GM13977 (cell line): ENCODE results near the gene IRF2.

Experiments used
- DNase-seq: peaks from one replicate; pipeline ENCODE4 v3.0.0; 2012; ENCODE audit warnings: low spot score
- in situ Hi-C: fragments of 300-500 bp; cut with MboI; formaldehyde crosslinking; loops from one replicate; pipeline ENCODE4 v1.12.0; 2022; ENCODE audit warnings: low sequenced_read_pairs, low pct_unique_long_range_greater_than_20kb, mixed read lengths, inconsistent platforms; ENCODE audit not compliant: unreplicated experiment
- TF ChIP-seq, protein P1 (sequence below): IDR thresholded peaks from 2 replicates; pipeline ENCODE4 v1.5.1; 2012; ENCODE audit warnings: mild to moderate bottlenecking, control low read depth; ENCODE audit not compliant: insufficient read depth; ENCODE audit errors: extremely low read depth, missing control alignments

The IRF2 gene

DNA sequence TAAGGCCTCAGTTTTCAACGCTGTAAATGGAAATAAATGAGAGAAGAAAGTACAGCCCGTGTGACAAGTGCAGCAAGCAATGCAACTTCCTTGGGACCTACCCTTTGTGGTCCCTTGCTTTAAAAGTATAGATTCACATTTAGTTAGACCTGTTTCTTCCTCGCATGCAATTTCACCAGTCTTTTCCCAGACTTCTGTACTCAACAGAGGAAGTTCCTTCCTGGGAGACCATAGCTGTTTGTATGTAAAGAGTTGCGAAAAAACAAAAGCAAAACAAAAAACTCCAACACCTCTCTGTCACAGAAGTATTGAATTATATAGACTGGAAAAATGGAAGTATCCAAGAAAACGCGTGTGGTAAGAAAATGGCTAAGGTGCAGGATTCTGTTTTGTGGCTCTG is 1.1 kb upstream of the IRF2 start:
- in situ Hi-C loops = loop anchor here (10.0 kb wide), 1 partner anchor 59 kb away; no protein-coding TSS in a partner anchor
- TF ChIP-seq, protein P1, sequence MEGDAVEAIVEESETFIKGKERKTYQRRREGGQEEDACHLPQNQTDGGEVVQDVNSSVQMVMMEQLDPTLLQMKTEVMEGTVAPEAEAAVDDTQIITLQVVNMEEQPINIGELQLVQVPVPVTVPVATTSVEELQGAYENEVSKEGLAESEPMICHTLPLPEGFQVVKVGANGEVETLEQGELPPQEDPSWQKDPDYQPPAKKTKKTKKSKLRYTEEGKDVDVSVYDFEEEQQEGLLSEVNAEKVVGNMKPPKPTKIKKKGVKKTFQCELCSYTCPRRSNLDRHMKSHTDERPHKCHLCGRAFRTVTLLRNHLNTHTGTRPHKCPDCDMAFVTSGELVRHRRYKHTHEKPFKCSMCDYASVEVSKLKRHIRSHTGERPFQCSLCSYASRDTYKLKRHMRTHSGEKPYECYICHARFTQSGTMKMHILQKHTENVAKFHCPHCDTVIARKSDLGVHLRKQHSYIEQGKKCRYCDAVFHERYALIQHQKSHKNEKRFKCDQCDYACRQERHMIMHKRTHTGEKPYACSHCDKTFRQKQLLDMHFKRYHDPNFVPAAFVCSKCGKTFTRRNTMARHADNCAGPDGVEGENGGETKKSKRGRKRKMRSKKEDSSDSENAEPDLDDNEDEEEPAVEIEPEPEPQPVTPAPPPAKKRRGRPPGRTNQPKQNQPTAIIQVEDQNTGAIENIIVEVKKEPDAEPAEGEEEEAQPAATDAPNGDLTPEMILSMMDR = no peak

DNA sequence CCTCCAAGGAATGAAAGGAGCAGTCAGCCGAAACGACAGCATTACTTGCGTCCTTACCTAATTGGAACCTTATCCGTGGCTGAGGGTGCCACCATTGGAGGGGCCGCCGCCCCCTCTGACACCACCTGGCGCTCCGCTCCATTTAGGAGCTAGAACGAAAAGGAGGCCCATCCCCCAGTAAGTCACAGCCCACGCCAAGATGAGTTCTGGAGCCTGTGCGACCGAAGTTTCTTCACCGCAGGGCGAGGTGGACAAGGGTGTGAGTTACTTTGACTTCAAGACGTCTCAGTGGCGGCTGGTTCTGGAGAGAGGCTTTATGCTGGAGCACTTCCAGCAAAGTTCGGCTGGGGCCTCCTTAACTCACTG is 729 bp upstream of the IRF2 start:
- in situ Hi-C loops = loop anchor here (10.0 kb wide), 1 partner anchor 60 kb away; no protein-coding TSS in a partner anchor
- TF ChIP-seq, protein P1 = no peak
- peak; percentile 46 for DNase-seq

More for the DNA sequence above, 1.1 kb upstream of the IRF2 start:
- DNase-seq = no peak

DNA sequence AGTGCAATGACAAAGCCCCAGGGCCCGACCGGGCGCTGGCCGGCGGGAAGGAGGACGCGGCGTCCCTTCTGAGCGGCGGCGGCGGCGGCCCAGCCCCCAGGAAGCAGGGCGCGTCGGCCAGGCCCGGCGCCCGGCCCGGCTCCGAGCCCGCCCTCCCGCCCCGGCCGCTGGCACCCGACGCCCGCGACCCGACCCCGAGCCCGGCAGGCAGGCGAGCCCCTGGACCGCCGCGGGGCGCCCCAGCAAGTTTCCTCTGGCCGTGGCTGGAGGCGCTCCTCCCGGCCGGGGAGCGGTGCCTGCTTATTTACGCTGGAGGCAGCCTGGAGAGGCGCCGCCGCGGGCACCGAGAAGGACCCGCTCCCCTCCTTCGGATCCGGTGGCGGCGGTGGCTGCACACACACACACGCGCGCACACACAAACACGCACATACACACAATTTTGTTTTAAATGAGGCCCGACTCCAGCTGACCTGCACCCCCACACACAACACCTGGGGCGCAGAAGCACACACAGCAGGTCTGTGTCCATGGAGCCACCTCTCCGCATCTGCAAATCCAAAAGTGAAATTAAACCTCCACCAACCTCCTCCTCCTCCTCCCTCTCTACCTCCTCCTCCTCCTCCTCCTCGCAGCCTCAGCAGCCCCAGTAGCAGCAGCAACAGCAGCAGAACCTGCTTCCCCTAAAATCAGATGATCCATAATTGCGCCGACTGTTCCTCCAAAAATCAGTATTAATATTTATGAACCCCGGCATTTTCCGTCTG is 669 bp downstream of the IRF2 start:
- TF ChIP-seq, protein P1 = no peak
- DNase-seq = peak; percentile 69
- in situ Hi-C loops = loop anchor here (10.0 kb wide), 1 partner anchor 61 kb away; no protein-coding TSS in a partner anchor

DNA sequence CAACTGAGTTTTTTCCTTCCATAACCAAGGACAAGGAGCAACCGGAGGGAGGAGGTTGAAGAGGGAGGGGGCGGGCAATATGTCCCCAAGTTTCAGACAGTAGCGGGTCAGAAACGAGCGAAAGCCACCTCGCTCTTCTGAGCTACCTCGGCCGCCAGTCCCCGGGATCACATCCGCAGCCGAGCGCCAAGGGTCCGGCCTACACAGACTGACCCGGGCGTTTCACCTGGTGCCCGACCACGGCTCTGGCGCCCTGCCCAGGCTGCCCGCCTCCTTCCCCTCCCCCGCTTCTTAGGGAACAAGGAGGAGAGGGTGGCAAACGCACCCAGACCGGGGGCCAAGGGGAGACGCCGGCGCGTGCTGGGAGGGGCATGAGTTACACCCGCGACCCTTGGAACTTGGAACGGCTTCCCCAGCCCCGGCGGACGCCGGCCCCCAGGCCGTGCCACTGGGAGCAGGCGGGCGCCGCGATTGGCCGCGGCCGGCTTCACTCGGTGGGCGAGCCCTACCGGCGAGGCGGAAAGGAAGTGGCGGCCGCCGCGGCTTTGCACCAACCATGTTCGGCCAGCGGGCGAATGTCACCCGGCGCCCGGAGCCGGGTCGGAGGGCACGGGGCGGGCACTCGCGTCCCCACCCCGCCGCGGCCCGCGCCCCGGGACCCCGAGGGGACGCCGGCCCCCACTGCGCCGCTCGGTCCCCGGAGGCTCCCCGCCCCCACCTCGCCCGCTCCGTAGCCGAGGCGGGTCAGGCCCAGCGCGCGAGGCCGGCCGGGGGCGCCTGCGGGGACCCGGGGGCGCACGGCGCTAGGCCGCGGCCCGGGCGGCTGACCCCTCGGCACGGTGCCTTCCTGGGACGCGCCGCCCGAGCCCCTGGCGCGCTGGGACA is 1.5 kb downstream of the IRF2 start:
- TF ChIP-seq, protein P1 = no peak
- peak; percentile 73 for DNase-seq
- in situ Hi-C loops = loop anchor here (10.0 kb wide), 1 partner anchor 62 kb away; no protein-coding TSS in a partner anchor

DNA sequence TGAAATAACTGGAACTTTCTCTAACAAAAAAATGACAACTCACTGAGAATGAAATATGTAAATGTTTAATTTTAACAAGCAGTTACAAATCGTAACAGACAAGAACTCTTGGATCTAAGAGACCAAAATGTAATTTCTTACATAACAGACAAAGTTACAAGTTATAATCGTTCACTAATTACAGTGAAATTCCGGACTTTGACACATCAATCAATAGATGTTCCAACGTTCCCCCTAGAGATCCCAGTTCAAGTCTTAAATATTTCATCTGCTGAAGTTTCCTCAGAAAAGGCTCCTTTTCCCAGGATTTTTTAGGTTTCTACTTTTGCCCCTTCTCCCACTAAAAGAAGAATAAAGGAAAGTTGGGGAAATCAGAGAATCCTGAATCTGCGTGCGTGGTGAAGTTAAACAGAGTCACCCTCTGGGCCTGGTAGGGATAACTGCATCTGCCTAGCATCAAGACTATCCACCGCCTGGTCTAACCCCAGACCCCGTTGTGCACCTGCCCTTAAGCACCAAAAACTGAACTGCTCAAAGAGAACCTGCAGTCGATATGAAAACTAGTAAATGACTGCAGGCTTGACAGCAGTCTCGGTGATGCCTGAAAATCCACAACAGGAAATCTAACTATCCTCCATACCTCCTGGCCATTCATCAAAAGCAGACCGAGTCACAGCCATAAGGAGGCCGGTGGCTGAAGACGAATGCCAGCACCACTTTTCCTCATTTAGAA is 2.3 kb downstream of the IRF2 start:
- DNase-seq = peak; percentile 42
- in situ Hi-C loops = loop anchor here (10.0 kb wide), 1 partner anchor 63 kb away; no protein-coding TSS in a partner anchor
- TF ChIP-seq, protein P1 = no peak

DNA sequence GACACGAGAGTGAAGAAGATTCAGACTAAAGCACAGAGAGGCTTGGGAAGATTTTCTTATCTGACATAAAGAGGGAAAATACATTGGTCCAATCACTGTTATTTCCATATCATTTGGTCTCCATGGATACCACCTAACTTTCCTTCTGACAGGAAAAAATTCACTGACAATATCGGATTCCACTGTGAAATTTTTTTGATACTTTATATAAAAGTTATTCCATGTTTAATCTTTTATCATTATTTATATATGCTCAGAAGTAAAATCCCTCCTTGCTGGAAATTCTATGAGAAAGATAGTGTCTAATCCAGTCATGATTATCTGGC is 3.6 kb downstream of the IRF2 start:
- DNase-seq = no peak
- TF ChIP-seq, protein P1 = no peak

More for the DNA sequence above, 3.6 kb downstream of the IRF2 start:
- in situ Hi-C loops = loop anchor here (10.0 kb wide), 1 partner anchor 64 kb away; no protein-coding TSS in a partner anchor
